WERI-Rb-1 (cell line): ENCODE results near the gene ITGA1.

Experiments used
- DNase-seq: peaks from one replicate; pipeline ENCODE4 v3.0.0-alpha.2; 2020
- H3K27ac ChIP-seq: fragments of 250-450 bp; sonication (Bioruptor Pico); 2 replicates; pipeline ENCODE4 v1.5.1; 2020; ENCODE audit warnings: mild to moderate bottlenecking, moderate library complexity
- H3K27me3 ChIP-seq: fragments of 250-450 bp; sonication (Bioruptor Pico); 2 replicates; pipeline ENCODE4 v1.5.1; 2021; ENCODE audit warnings: mild to moderate bottlenecking, low read depth, moderate library complexity; ENCODE audit not compliant: insufficient read depth, severe bottlenecking
- H3K36me3 ChIP-seq: fragments of 250-450 bp; sonication (Bioruptor Pico); 2 replicates; pipeline ENCODE4 v1.5.1; 2020; ENCODE audit warnings: mild to moderate bottlenecking, moderate library complexity
- H3K4me3 ChIP-seq: 2 replicates; pipeline ENCODE4 v1.5.1; 2011; ENCODE audit warnings: low read depth, mild to moderate bottlenecking, control low read depth, low read length
- H3K9me3 ChIP-seq: fragments of 250-450 bp; sonication (Bioruptor Pico); 2 replicates; pipeline ENCODE4 v1.5.1; 2021; ENCODE audit warnings: mild to moderate bottlenecking, moderate library complexity; ENCODE audit not compliant: severe bottlenecking
- CTCF ChIP-seq: IDR thresholded peaks from 2 replicates; pipeline ENCODE4 v1.5.1; 2011; ENCODE audit warnings: low read depth, mild to moderate bottlenecking, control low read depth, inconsistent platforms, low read length

The ITGA1 gene

DNA sequence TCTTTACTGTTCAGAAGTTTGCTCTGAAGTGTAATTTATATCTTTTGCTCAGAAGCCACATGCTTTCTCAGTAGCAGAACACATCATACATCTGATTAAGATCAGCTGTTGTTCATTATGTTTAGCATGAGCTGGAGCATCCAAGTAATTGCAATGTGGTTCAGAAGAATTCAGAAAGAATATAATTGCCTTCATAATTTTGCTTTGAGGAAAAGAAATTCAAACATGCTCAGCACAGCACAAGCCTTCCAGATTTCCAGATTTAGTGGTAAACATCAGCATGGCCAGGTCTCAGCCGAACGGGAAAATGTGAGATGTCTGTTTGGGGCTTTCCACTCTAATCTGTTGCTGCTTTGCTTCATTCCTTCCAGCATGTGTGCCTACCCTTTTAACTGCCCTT is 65.9 kb downstream of the ITGA1 start:
- Histone ChIP-seq H3K27ac (no peak overlapping the region), H3K4me3 (no peak overlapping the region), H3K9me3 (no peaks in the 10 kb centered on the region), H3K36me3 (no peaks in the 10 kb centered on the region), H3K27me3 (no peaks in the 10 kb centered on the region)
- no peak for DNase-seq
- no peak for TF ChIP-seq CTCF

DNA sequence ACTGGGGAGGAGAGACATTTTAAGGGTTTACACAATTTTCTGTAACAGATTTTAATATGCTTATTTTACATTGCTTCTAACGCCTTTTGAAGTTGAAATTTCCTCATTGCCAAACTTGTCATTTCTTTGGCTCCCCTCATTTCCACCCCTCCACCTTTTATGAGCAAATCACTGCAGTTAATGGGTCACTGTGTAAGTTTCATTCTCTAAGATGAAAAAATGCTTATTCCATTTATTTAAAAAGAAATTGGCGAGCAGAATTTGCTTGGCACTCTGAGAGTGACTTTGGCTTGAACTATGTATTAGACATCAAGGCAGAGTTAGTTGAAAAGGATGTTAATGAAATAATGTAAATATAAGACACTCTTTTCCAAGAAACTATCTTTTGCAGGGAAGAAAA is 66.6 kb downstream of the ITGA1 start:
- Histone ChIP-seq H3K27me3 (no peaks in the 10 kb centered on the region), H3K27ac (no peak overlapping the region)

GRCh38 chr5:52854949-52855348 is 67.2 kb downstream of the ITGA1 start:
- Histone ChIP-seq H3K9me3 (no peaks in the 10 kb centered on the region), H3K27ac (no peak overlapping the region)

More for the DNA sequence above, 66.6 kb downstream of the ITGA1 start:
- TF ChIP-seq CTCF: no peak
- Histone ChIP-seq H3K4me3 (no peak overlapping the region), H3K36me3 (no peaks in the 10 kb centered on the region), H3K9me3 (no peaks in the 10 kb centered on the region)
- DNase-seq: no peak

DNA sequence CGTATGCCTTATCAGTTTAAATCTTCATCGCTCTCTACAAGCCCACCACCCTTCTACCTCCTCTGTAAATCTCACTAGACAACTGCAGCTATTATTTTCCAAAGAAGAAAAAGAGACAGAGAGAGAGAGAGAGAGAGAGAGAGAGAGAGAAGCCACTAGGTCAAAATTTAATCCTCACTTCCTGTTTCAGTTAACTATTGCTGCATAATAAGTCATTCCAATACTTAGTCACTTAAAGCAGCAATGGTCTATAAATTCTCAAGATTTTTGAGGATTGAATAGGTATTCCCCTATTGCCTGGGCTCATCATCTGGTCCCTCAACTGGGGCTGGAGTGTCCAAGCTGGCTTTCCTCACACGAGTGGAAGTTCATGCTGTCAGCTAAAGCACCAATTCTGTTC is 68.8 kb downstream of the ITGA1 start:
- H3K27me3 ChIP-seq: no peaks in the 10 kb centered on the region
- no peak overlapping the region for H3K27ac ChIP-seq
- no peak for DNase-seq
- no peaks in the 10 kb centered on the region for H3K9me3 ChIP-seq
- no peak for TF ChIP-seq CTCF
- no peak overlapping the region for H3K4me3 ChIP-seq
- H3K36me3 ChIP-seq: no peaks in the 10 kb centered on the region

More at GRCh38 chr5:52854949-52855348, 67.2 kb downstream of the ITGA1 start:
- TF ChIP-seq CTCF: no peak
- no peaks in the 10 kb centered on the region for H3K36me3 ChIP-seq
- no peak for DNase-seq
- no peak overlapping the region for H3K4me3 ChIP-seq
- H3K27me3 ChIP-seq: no peaks in the 10 kb centered on the region

- Histone ChIP-seq H3K4me3 (no peak overlapping the region), H3K9me3 (no peaks in the 10 kb centered on the region), H3K36me3 (no peaks in the 10 kb centered on the region), H3K27ac (no peak overlapping the region), H3K27me3 (no peaks in the 10 kb centered on the region)
- TF ChIP-seq CTCF: no peak
- no peak for DNase-seq
Observed at GRCh38 chr5:52859628-52860027, 71.9 kb downstream of the ITGA1 start.

DNA sequence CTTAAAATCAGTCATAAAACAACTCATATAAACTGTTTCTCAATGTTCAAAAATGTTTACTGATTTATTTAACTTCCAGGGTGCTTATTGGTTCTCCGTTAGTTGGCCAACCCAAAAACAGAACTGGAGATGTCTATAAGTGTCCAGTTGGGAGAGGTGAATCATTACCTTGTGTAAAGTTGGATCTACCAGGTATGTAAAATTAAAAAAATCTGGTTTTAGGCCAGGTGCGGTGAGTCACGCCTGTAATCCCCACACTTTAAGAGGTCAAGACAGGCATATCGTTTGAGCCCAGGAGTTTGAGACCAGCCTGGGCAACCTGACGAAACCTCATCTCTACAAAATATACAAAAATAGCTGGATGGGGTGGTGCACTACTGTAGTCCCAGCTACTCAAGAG is 73.7 kb downstream of the ITGA1 start:
- Histone ChIP-seq H3K4me3 (no peak overlapping the region), H3K27ac (no peak overlapping the region), H3K9me3 (no peaks in the 10 kb centered on the region), H3K36me3 (no peaks in the 10 kb centered on the region), H3K27me3 (no peaks in the 10 kb centered on the region)
- no peak for DNase-seq
- TF ChIP-seq CTCF: no peak
